HG02870 (cell line): ENCODE data around the gene PIP5K1B.
"Not testable (repeated sequence)": the region's sequence is repeated elsewhere in the genome, so short reads cannot be mapped to it uniquely, and the experiment has no call there.

Source experiments
- ATAC-seq: cut with Tn5 transposase; IDR thresholded peaks from one replicate; pipeline ENCODE4 v1.9.1; 2021; ENCODE audit warnings: mild to moderate bottlenecking, moderate library complexity; ENCODE audit not compliant: unreplicated experiment

Gene PIP5K1B

GRCh38 chr9:69049094-69049493, 344.1 kb downstream of the PIP5K1B start:
- no peak for ATAC-seq

GRCh38 chr9:69050936-69051335, 345.9 kb downstream of the PIP5K1B start:
- ATAC-seq, result not testable (repeated sequence)

GRCh38 chr9:69054989-69055388, 349.9 kb downstream of the PIP5K1B start:
- ATAC-seq, result no peak

GRCh38 chr9:69056191-69056815, 351.3 kb downstream of the PIP5K1B start:
- ATAC-seq, result no peak

DNA sequence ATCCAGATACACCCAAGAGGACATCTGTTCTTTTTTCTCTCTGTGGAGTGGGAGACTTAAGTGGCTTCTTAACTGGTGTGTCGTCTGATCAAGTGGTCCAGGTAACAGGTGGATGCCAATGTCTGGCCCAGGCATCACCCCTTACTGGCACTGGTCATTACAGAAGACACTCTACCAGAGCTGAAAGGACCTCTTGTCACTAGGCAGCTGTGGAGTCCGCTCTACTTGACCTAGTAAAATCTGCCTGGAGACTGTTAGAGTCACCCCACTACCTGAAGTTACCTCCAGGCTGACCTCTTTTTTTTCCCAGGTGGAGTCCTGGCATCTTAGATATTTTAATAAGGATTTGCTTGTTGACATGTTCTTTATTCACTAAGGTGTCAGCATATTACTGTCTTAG, 353.1 kb downstream of the PIP5K1B start:
- no peak for ATAC-seq
